GM18909 (cell line): ENCODE data around the gene FOXP4.

Experiments used
- ATAC-seq: cut with Tn5 transposase; IDR thresholded peaks from one replicate; pipeline ENCODE4 v1.9.1; 2021; ENCODE audit warnings: mild to moderate bottlenecking; ENCODE audit not compliant: unreplicated experiment, poor library complexity

The FOXP4 gene

GRCh38 chr6:41519745-41520699 is 26.2 kb upstream of the FOXP4 start:
- ATAC-seq = no peak

DNA sequence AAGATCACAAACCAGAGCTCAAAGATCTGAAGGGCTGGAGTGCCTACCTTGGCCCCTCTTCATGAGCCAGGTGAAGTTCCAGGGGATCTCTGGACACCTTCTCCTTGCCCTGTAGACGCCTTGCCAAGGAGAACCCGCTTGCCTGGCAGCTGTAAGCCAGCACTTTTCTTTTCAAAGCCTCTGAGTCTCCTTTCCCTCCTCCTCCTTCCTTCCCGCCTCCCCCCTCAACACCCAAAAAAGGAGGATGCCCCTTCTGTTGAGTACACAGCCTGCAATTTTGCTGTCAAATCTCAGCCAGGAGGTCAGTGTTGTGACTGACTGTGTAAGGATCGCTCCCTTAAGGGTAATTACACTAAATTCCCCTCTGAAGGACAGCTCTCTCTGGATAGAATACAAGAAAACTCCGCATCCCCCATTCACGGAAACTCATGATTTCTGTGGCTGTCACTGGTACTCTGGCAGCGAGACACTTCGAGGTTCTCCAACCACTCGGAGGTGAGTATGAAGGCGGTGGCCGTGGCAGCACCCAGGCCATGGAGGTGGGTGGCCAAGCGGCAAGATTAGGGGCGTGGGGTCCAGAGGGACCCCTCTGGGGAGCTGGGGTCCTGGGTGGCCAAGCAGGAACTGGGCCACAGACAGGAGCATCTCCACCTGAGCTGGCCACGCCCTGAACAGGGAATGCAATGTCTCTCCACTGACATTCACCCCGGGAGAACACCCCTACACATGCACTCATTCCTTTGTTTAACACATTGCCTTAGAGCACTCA is 23.2 kb upstream of the FOXP4 start:
- ATAC-seq = no peak

DNA sequence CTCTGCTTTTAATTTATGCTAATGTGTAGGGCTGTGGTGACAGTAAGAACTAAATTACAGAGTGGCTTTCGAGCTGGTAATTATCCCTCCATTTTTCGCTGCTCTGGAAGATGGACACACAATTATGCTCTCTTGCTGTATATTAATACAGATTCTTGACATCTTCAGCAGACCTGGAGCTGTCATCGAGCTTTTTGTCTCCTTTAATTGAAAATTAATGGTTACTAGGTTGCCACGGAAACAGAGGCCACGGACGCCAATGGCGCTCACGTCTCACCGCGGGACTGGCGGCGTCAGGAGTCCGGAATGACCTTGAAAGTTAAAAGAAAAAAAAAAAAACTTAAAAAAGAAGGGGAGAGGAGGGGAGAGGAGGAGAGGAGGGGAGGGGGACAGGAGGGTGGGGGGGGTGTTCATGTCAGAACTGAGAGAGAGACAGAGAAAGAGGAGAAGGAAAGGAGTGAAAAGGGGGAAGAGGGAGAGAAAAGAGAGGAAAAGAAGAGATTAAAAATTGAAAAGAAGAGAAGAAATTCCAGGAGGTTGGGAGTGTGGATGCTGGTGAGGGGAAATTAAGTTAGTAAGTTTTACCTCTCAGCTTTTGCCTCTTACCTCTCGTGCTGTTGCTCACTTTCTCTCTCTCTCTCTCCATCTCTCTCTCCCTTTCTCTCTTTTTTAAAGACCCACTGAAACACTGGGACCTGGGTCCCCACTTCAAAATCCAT is 22.1 kb upstream of the FOXP4 start:
- no peak for ATAC-seq

GRCh38 chr6:41524634-41525011 is 21.6 kb upstream of the FOXP4 start:
- no peak for ATAC-seq

GRCh38 chr6:41527721-41528408 is 18.3 kb upstream of the FOXP4 start:
- no peak for ATAC-seq

GRCh38 chr6:41528409-41528963 is 17.7 kb upstream of the FOXP4 start:
- ATAC-seq = no peak

DNA sequence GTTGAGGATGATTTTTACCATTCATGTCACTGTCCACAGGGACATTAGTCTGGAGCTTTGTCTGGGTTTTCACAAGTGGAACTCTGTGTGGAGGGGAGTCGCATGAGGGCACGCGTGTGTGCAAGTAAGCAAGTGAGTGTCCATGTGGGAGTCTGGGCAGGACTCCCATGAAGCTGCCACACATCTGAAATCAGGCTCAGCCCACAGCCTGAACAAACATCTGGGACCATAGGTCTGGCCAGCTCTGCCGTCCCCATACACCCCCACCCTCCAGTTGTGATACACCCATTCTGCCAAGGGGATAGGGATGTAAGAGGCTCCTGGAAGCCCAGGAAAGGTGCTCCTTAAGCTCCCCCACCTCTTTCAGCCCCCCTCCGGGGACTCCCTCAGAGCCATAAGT is 17.1 kb upstream of the FOXP4 start:
- ATAC-seq = no peak

GRCh38 chr6:41529970-41530369 is 16.2 kb upstream of the FOXP4 start:
- no peak for ATAC-seq

GRCh38 chr6:41530476-41530875 is 15.7 kb upstream of the FOXP4 start:
- no peak for ATAC-seq

- ATAC-seq = no peak
Measured at GRCh38 chr6:41531016-41531415, 15.2 kb upstream of the FOXP4 start.

GRCh38 chr6:41531591-41532582 is 14.3 kb upstream of the FOXP4 start:
- ATAC-seq = peak; percentile 85

DNA sequence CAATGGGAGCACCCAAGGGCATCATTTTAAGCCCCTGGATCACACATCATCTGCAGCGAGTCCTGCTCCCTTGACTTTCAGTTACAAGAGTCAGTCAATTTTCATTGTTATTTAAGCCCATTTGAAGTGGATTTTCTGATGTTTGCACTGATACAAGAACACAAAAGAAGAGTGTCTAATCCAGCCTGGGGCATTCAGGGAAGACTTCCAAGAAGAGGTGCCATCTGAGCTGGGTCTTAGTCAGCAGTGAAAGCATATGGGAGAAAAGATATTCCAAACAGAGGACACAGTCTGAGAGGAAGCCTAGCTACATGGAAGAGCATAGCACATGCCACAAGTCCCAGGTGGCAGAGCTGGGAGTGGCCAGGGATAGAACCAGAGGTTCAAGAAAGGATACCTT is 10.4 kb upstream of the FOXP4 start:
- no peak for ATAC-seq

DNA sequence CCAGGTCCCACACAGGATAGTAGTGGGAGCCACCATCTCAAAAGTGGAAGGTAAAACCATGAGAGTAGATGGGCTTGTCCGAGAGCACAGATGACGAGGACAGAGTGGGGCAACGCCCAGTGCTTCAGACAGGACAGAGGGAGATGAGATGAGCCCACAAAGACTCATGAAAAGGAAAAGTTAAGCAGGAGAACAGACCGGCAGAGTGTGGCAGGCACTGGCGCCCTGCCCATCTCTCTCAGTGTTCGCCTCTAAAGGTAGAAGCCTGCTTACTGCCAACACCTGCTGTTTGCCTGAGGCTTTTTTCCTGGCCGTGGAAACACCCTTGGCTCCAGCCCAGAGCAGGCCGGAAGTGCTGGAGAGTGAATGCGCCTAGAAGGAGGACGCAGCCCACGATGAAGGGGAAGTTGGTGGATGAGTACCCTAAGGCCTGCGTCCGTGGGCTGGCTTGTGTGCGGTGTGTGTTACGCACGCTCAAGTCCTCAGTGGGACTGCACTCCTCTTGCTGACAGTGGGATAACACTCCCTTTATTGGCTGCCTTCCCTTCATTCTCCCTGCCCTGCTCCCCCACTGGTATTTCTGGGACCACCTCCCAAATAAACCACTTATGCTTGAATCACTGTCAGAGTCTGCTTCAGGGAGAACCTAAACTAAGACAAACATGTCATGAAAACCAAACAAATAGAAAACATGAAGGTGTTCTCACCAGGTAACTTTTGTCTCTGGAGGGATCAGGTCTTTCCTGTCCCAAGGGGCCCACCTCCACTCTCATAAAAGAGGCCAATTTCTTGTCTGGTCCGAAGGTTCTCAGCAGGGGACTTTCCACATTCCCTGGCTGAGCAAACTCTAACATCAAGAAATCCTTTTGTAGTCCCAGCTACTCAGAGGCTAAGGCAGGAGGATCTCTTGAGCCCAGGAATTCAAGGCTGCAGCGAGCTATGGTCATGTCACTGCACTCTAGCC is 9.1 kb upstream of the FOXP4 start:
- no peak for ATAC-seq

- ATAC-seq = no peak
Measured at GRCh38 chr6:41538556-41539182, 7.5 kb upstream of the FOXP4 start.

DNA sequence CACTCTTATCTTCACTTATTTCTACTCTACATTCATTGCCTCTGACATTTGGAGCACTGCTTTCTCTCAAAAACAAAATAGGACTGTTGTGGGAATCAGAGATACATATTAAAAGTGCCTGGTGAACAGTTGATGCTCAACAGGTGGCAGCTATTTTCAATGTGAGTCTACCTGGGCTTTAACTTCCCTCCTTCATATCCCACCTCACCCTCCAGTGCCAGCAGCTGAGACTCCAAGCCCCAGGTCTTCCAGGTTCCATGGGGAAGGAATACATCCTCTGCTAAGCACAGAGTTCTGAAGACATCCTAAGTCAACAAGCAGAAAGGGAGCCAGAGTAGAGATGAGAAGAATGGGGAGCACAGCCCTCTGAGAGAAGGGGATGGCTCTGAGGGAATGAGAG is 7.0 kb upstream of the FOXP4 start:
- ATAC-seq = no peak

DNA sequence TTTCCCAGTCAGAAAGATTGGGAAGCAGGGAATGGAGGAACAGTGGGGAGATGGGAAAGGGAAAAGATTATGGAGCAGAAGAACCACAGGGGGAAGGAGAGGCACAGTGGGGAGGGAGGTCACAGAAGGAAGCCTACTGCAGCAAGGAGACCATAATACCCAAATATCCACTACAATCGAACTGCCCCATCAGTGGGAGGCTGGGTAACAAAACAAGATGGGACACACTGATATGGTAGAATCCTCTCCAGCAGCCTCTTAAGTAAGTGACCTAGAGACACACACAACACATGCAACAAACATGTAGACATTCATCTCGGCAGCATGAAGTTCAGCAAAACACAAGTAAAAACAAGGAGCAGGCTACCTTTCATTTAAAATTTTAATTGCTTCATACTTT is 4.8 kb upstream of the FOXP4 start:
- ATAC-seq = no peak

GRCh38 chr6:41543087-41543486 is 3.1 kb upstream of the FOXP4 start:
- ATAC-seq = no peak
